HG02981 (cell line): Measurements from ENCODE around the gene FANCM.
A peak's percentile ranks its signal among the peaks of the same experiment; 100 is the strongest.

Source experiments
- ATAC-seq: cut with Tn5 transposase; IDR thresholded peaks from one replicate; pipeline ENCODE4 v1.9.1; 2021; ENCODE audit warnings: mild to moderate bottlenecking, moderate library complexity; ENCODE audit not compliant: unreplicated experiment

FANCM gene

GRCh38 chr14:45227566-45227965, 91.8 kb downstream of the FANCM start:
- no peak for ATAC-seq

- no peak for ATAC-seq
Observed at GRCh38 chr14:45238988-45239387, 103.3 kb downstream of the FANCM start.

DNA sequence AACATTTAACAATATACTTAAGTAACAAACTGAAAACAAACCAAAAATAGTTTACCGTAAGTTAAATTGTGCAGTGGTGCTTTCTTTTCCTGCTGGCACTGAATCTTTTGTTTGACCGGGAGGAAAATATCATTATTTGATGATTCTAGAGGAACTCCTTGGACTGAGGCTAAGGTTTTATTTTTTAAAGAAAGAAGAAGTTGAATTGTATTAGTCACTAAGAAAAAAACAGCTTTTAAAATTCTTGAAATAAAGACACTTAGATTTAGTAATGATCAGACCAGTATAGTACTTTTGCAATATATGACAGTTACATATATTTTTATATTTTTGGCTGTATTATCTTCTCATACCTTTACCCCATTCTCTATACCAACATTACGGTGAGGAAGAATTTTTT, 107.0 kb downstream of the FANCM start:
- no peak for ATAC-seq

DNA sequence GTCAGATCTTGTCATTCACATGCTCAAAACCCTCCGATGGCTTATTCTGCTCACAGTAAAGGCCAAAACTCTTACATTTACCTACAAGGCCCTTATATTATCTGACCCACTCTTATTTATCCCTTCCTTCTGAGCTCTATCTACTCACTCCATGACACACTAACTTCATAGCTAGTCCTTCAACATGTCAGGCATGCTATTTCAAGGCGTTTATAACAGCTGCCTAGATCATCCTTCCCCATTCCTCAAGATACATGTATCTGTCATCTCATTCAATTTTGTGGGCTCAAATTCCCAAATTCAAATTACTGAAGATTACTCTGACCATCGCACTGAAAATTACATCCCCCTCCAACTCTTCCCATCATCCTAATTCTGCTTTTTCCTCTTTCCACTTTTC, 110.4 kb downstream of the FANCM start:
- ATAC-seq, result no peak

GRCh38 chr14:45246691-45247090, 111.0 kb downstream of the FANCM start:
- ATAC-seq, result no peak

DNA sequence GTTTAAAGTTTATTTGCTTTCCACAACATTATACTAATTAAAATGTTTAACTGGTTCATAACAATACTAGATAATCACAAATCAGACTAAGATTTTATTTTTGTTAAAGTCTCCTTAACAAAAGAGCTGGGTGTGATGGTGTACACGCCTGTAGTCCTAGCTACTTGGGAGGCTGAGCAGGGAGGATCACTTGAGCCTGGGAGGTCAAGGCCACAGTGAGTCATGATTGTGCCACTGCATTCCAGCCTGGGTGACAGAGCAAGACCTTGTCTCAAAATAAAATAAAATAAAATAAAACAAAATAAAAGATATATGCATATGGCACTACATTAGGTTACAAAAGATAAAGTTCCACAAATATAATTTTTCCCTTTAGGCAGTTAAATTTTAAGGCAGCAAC, 111.7 kb downstream of the FANCM start:
- ATAC-seq, result no peak

DNA sequence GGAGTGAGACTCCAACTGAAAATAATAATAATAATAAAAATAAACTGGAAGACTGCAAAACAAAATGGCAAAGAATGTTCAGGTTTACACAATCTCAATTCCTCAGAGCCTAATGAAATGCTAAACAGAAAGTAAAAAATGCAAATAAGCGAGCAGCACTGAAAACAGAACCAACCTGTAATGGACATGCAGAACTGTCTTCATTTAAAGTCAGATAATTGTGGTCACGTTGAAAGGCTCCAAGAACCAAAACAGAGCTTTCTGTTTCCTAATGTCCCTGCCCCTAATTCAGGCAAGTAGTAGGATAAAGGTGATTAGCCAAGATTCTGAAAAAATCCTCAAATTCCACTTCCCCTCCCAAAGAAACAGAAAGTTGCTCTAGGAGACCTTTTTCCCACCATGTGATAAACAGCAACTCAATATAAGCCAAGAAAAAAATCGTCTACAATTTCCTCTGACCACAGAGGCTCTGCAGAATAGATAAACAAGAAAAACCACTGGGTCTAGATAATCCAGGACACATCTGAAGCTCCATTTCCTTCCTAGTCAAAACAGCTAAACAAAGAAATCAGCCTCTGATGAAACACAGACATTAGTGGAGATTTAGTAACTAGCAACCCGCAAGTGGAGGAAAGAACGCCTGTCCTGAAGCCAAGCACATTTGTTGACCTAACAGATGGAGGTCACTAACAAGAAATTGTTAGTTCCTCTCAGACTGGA, 114.3 kb downstream of the FANCM start:
- peak; percentile 25 for ATAC-seq
